Endothelial cell of umbilical vein (primary cell): ENCODE results near the gene TBX15.

Experiments used
- EZH2 ChIP-seq: IDR thresholded peaks from 2 replicates; pipeline ENCODE4 v1.6.1; 2012; ENCODE audit warnings: borderline replicate concordance, low read depth, mild to moderate bottlenecking, moderate library complexity, low read length, inconsistent platforms; ENCODE audit not compliant: severe bottlenecking
- FOS ChIP-seq: IDR thresholded peaks from 2 replicates; pipeline ENCODE4 v1.6.1; 2011; ENCODE audit warnings: mild to moderate bottlenecking, low read length, moderate library complexity, borderline replicate concordance; ENCODE audit not compliant: insufficient read depth
- GATA2 ChIP-seq: IDR thresholded peaks from 2 replicates; pipeline ENCODE4 v1.7.0; 2011; ENCODE audit warnings: low read depth, mild to moderate bottlenecking, moderate library complexity, mixed read lengths, low read length; ENCODE audit not compliant: insufficient read length, insufficient read depth
- JUN ChIP-seq: IDR thresholded peaks from 2 replicates; pipeline ENCODE4 v1.6.1; 2011; ENCODE audit warnings: borderline replicate concordance, low read depth; ENCODE audit not compliant: insufficient read length, insufficient read depth
- POLR2A ChIP-seq: IDR thresholded peaks from 2 replicates; pipeline ENCODE4 v1.6.1; 2012; ENCODE audit warnings: low read depth, mild to moderate bottlenecking, control low read depth, low read length
- POLR2AphosphoS5 ChIP-seq: IDR thresholded peaks from 2 replicates; pipeline ENCODE4 v1.6.1; 2012; ENCODE audit warnings: low read depth, mild to moderate bottlenecking, control low read depth, low read length, moderate library complexity; ENCODE audit not compliant: insufficient read depth
- TF ChIP-seq, protein P1 (sequence below), 2 donors: IDR thresholded peaks; 1 replicate in 1 of 2; 2 replicates in 1 of 2; pipeline ENCODE4 v1.5.1; 2011; ENCODE audit warnings: low read length in 2 of 2, mild to moderate bottlenecking in 2 of 2, moderate library complexity in 2 of 2, control low read depth in 1 of 2, inconsistent platforms in 1 of 2, low read depth in 1 of 2; ENCODE audit not compliant: insufficient read depth in 1 of 2; ENCODE audit errors: extremely low read depth in 1 of 2
- TF ChIP-seq, protein P2 (sequence below): IDR thresholded peaks from 2 replicates; pipeline ENCODE4 v1.6.1; 2011; ENCODE audit not compliant: insufficient read depth, insufficient read length

DNA sequence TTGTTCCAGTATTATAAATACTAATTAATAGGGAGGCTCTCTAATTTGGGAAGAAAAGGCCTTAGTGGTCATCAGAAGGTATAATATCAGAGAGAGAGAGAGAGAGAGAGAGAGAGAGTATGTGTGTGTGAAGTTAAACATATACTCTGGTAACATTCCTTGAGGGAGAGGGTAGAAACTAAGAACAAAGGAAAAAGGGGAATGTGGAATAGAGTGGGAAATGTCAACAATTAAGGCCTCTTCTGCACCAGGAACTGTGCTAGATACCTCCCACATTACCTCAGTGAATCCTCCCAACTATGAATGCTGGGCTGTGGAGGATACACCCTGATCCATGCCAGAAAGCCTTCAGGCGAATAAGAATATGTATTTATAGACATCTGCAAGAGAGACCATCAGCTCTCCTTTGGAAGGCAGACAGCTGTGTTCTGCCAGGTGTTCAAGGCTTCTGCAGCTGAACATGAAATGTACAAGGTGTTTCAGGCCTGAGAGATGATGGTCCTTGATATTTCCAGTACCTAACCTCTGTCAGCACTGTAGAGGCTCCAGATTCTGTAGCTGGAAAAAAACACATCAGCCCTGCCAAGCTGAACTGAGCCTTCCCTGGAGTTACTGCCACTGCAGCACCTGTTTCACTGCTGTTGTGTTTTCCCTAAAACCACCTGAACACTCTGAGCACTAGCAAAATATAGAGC, 29.1 kb downstream of the TBX15 start:
- TF ChIP-seq, protein P1, sequence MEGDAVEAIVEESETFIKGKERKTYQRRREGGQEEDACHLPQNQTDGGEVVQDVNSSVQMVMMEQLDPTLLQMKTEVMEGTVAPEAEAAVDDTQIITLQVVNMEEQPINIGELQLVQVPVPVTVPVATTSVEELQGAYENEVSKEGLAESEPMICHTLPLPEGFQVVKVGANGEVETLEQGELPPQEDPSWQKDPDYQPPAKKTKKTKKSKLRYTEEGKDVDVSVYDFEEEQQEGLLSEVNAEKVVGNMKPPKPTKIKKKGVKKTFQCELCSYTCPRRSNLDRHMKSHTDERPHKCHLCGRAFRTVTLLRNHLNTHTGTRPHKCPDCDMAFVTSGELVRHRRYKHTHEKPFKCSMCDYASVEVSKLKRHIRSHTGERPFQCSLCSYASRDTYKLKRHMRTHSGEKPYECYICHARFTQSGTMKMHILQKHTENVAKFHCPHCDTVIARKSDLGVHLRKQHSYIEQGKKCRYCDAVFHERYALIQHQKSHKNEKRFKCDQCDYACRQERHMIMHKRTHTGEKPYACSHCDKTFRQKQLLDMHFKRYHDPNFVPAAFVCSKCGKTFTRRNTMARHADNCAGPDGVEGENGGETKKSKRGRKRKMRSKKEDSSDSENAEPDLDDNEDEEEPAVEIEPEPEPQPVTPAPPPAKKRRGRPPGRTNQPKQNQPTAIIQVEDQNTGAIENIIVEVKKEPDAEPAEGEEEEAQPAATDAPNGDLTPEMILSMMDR (IDR thresholded peaks at IDR 0.05; ENCODE audit: extremely low read depth in 1 of 2, insufficient read depth in 1 of 2, low read depth in 1 of 2, low read length in 2 of 2) = no peak
- TF ChIP-seq JUN (no peak), GATA2 (no peak), POLR2A (no peak), POLR2AphosphoS5 (no peak), FOS (no peak), EZH2 (no peak)
- TF ChIP-seq, protein P2, sequence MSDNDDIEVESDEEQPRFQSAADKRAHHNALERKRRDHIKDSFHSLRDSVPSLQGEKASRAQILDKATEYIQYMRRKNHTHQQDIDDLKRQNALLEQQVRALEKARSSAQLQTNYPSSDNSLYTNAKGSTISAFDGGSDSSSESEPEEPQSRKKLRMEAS = no peak
